ENCODE measurements around the gene BTG3.

GRCh38 chr21:17607684-17608083, 5.0 kb downstream of the BTG3 start:
- TF ChIP-seq CBX2 (IDR thresholded peaks at IDR 0.05; ENCODE audit: insufficient read depth, low read length, poor library complexity, severe bottlenecking), result no peak
- TF ChIP-seq NFE2L1 (tag; IDR thresholded peaks at IDR 0.05; ENCODE audit: borderline replicate concordance, low read depth), result no peak
- TF ChIP-seq ZNF175 (CRISPR knock-in tag; IDR thresholded peaks at IDR 0.05; ENCODE audit: low read depth), result no peak
- TF ChIP-seq USF1 (CRISPR knock-in tag; IDR thresholded peaks at IDR 0.05), result no peak
- TF ChIP-seq CTCF (IDR thresholded peaks at IDR 0.05 in 2 of 3, conservative IDR thresholded peaks at IDR 0.05 in 1 of 3; ENCODE audit: insufficient read depth in 2 of 3, low read depth in 1 of 3, low read length in 3 of 3), result no peak
- TF ChIP-seq CBX3 (IDR thresholded peaks at IDR 0.05; ENCODE audit: borderline replicate concordance in 1 of 2, low read length in 2 of 2), result no peak
- TF ChIP-seq POLR2A (conservative IDR thresholded peaks at IDR 0.05), result no peak
- TF ChIP-seq TBL1XR1 (IDR thresholded peaks at IDR 0.05; ENCODE audit: low read length in 2 of 2), result no peak

Data from K562 (cell line).